ENCODE results near the gene DGKB.

DGKB gene

GRCh38 chr7:14622559-14622958 is 280.0 kb downstream of the DGKB start:
- no peak overlapping the region for H3K4me3 ChIP-seq (ENCODE audit: low read depth, low read length)
- no peaks in the 10 kb centered on the region for H3K4me1 ChIP-seq
- no peaks in the 10 kb centered on the region for H3K9me3 ChIP-seq
- H3K36me3 ChIP-seq, result no peaks in the 10 kb centered on the region
- no peaks in the 10 kb centered on the region for H3K27me3 ChIP-seq
- DNase-seq, result no peak
- no peak for TF ChIP-seq CTCF (IDR thresholded peaks at IDR 0.05; ENCODE audit: low read depth, low read length)

GRCh38 chr7:14606101-14606500 is 296.4 kb downstream of the DGKB start:
- no peaks in the 10 kb centered on the region for H3K27me3 ChIP-seq
- TF ChIP-seq CTCF (IDR thresholded peaks at IDR 0.05; ENCODE audit: low read depth, low read length), result no peak
- DNase-seq, result no peak
- no peaks in the 10 kb centered on the region for H3K9me3 ChIP-seq
- no peak overlapping the region for H3K4me3 ChIP-seq (ENCODE audit: low read depth, low read length)
- no peaks in the 10 kb centered on the region for H3K36me3 ChIP-seq
- peaks cover 9% of the 10 kb centered on the region for H3K4me1 ChIP-seq

GRCh38 chr7:14604606-14605005 is 297.9 kb downstream of the DGKB start:
- Histone ChIP-seq H3K36me3 (no peaks in the 10 kb centered on the region), H3K27me3 (no peaks in the 10 kb centered on the region), H3K4me1 (peaks cover 9% of the 10 kb centered on the region), H3K4me3 (ENCODE audit: low read depth, low read length) (no peak overlapping the region), H3K9me3 (no peaks in the 10 kb centered on the region)
- TF ChIP-seq CTCF (IDR thresholded peaks at IDR 0.05; ENCODE audit: low read depth, low read length), result no peak
- DNase-seq, result no peak

- H3K4me3 ChIP-seq (ENCODE audit: low read depth, low read length), result no peak overlapping the region
- H3K4me1 ChIP-seq, result peaks cover 12% of the 10 kb centered on the region
- DNase-seq, result no peak
- no peaks in the 10 kb centered on the region for H3K36me3 ChIP-seq
- no peak for TF ChIP-seq CTCF (IDR thresholded peaks at IDR 0.05; ENCODE audit: low read depth, low read length)
- H3K9me3 ChIP-seq, result no peaks in the 10 kb centered on the region
- no peaks in the 10 kb centered on the region for H3K27me3 ChIP-seq
These were observed 299.7 kb downstream of the DGKB start for GRCh38 chr7:14602851-14603250.

- no peak for TF ChIP-seq CTCF (IDR thresholded peaks at IDR 0.05; ENCODE audit: low read depth, low read length)
- Histone ChIP-seq H3K4me3 (ENCODE audit: low read depth, low read length) (no peak overlapping the region), H3K36me3 (no peaks in the 10 kb centered on the region), H3K27me3 (no peaks in the 10 kb centered on the region), H3K9me3 (no peaks in the 10 kb centered on the region), H3K4me1 (peaks cover 7% of the 10 kb centered on the region)
- DNase-seq, result no peak
These were observed 301.7 kb downstream of the DGKB start for GRCh38 chr7:14600766-14601367.

- peaks cover 11% of the 10 kb centered on the region for H3K4me1 ChIP-seq
- no peak for DNase-seq
- no peaks in the 10 kb centered on the region for H3K36me3 ChIP-seq
- no peaks in the 10 kb centered on the region for H3K9me3 ChIP-seq
- no peak for TF ChIP-seq CTCF (IDR thresholded peaks at IDR 0.05; ENCODE audit: low read depth, low read length)
- H3K4me3 ChIP-seq (ENCODE audit: low read depth, low read length), result no peak overlapping the region
- no peaks in the 10 kb centered on the region for H3K27me3 ChIP-seq
These were observed 303.6 kb downstream of the DGKB start for GRCh38 chr7:14598978-14599377.
